Liver (tissue), 9 donors: Measurements from ENCODE around the gene CCDC61. TPM values are rescaled to one million over a fixed set of nuclear protein-coding genes. Genes with fewer than 3 reads are reported as not detected.

Experiments used
- DNase-seq: peaks from one replicate; pipeline ENCODE4 v3.0.0-alpha.2; 2017; ENCODE audit warnings: low spot score
- H3K27ac ChIP-seq, 2 donors: one replicate each; pipeline ENCODE4 v1.7.0; 2013; ENCODE audit warnings: inconsistent platforms in 2 of 2, low read length in 2 of 2, control low read depth in 1 of 2, low read depth in 1 of 2, mild to moderate bottlenecking in 1 of 2
- H3K27me3 ChIP-seq, 4 donors: one replicate each; pipeline versions ENCODE4 v1.6.1 to v1.7.0; 2013; ENCODE audit warnings: low read length in 3 of 4, inconsistent platforms in 1 of 4, mild to moderate bottlenecking in 1 of 4, moderate library complexity in 1 of 4; ENCODE audit not compliant: control insufficient read depth in 4 of 4, insufficient read depth in 4 of 4
- H3K36me3 ChIP-seq, 4 donors: one replicate each; pipeline versions ENCODE4 v1.6.1 to v1.7.0; 2013; ENCODE audit warnings: low read length in 3 of 4, mild to moderate bottlenecking in 3 of 4, low read depth in 1 of 4, moderate library complexity in 1 of 4; ENCODE audit not compliant: control insufficient read depth in 4 of 4, insufficient read depth in 3 of 4
- H3K4me1 ChIP-seq, 4 donors: one replicate each; pipeline versions ENCODE4 v1.6.1 to v1.7.0; 2013; ENCODE audit warnings: low read length in 3 of 4, mild to moderate bottlenecking in 3 of 4, moderate library complexity in 1 of 4; ENCODE audit not compliant: control insufficient read depth in 4 of 4, insufficient read depth in 4 of 4
- H3K4me3 ChIP-seq, 3 donors: one replicate each; pipeline versions ENCODE4 v1.6.1 to v1.7.0; 2013; ENCODE audit warnings: low read length in 3 of 3, control low read depth in 1 of 3, low read depth in 1 of 3, mild to moderate bottlenecking in 1 of 3
- H3K9ac ChIP-seq, 2 donors: one replicate each; pipeline ENCODE4 v1.7.0; 2013; ENCODE audit warnings: low read length in 2 of 2, mild to moderate bottlenecking in 2 of 2, moderate library complexity in 2 of 2, control low read depth in 1 of 2, low read depth in 1 of 2
- H3K9me3 ChIP-seq, 4 donors: one replicate each; pipeline versions ENCODE4 v1.6.1 to v1.7.0; 2013; ENCODE audit warnings: low read length in 3 of 4; ENCODE audit not compliant: control insufficient read depth in 4 of 4
- ATF3 ChIP-seq: IDR thresholded peaks from 2 replicates; pipeline ENCODE4 v1.6.1; 2016; ENCODE audit warnings: antibody characterized with exemption
- EGR1 ChIP-seq, 2 donors: IDR thresholded peaks; 2 replicates each; pipeline ENCODE4 v1.6.1; 2016 to 2018; ENCODE audit warnings: antibody characterized with exemption in 2 of 2, low read depth in 2 of 2
- FOXA1 ChIP-seq: IDR thresholded peaks from 2 replicates; pipeline ENCODE4 v1.6.1; 2016; ENCODE audit warnings: antibody characterized with exemption
- FOXA2 ChIP-seq: IDR thresholded peaks from 2 replicates; pipeline ENCODE4 v1.6.1; 2016; ENCODE audit warnings: antibody characterized with exemption
- GABPA ChIP-seq, 2 donors: IDR thresholded peaks in 1 of 2; conservative IDR thresholded peaks in 1 of 2; 2 replicates each; pipeline ENCODE4 v1.6.1; 2016; ENCODE audit warnings: antibody characterized with exemption in 2 of 2, mild to moderate bottlenecking in 1 of 2, moderate library complexity in 1 of 2
- HNF4A ChIP-seq, 2 donors: conservative IDR thresholded peaks; 2 replicates each; pipeline ENCODE4 v1.6.1; 2016; ENCODE audit warnings: antibody characterized with exemption in 2 of 2, mild to moderate bottlenecking in 2 of 2
- HNF4G ChIP-seq: IDR thresholded peaks from 2 replicates; pipeline ENCODE4 v1.6.1; 2016; ENCODE audit warnings: antibody characterized with exemption
- JUND ChIP-seq, 2 donors: IDR thresholded peaks; 2 replicates each; pipeline ENCODE4 v1.6.1; 2016; ENCODE audit warnings: antibody characterized with exemption in 2 of 2
- MAX ChIP-seq: IDR thresholded peaks from 2 replicates; pipeline ENCODE4 v1.6.1; 2016; ENCODE audit warnings: antibody characterized with exemption
- NR2F2 ChIP-seq: IDR thresholded peaks from 2 replicates; pipeline ENCODE4 v1.6.1; 2016; ENCODE audit warnings: antibody characterized with exemption
- RAD21 ChIP-seq, 2 donors: IDR thresholded peaks; 2 replicates each; pipeline ENCODE4 v1.6.1; 2016; ENCODE audit warnings: antibody characterized with exemption in 2 of 2, mild to moderate bottlenecking in 2 of 2
- REST ChIP-seq: IDR thresholded peaks from 2 replicates; pipeline ENCODE4 v1.6.1; 2016; ENCODE audit warnings: antibody characterized with exemption, mild to moderate bottlenecking
- RXRA ChIP-seq, 2 donors: IDR thresholded peaks; 2 replicates each; pipeline ENCODE4 v1.6.1; 2017 to 2018; ENCODE audit warnings: antibody characterized with exemption in 2 of 2, mild to moderate bottlenecking in 1 of 2
- SP1 ChIP-seq: IDR thresholded peaks from 2 replicates; pipeline ENCODE4 v1.6.1; 2018; ENCODE audit warnings: antibody characterized with exemption, mild to moderate bottlenecking
- TAF1 ChIP-seq: conservative IDR thresholded peaks from 2 replicates; pipeline ENCODE4 v1.6.1; 2016; ENCODE audit warnings: antibody characterized with exemption, mild to moderate bottlenecking
- YY1 ChIP-seq: IDR thresholded peaks from 2 replicates; pipeline ENCODE4 v1.6.1; 2016; ENCODE audit warnings: antibody characterized with exemption, mild to moderate bottlenecking
- ZBTB33 ChIP-seq: IDR thresholded peaks from 2 replicates; pipeline ENCODE4 v1.6.1; 2016; ENCODE audit warnings: antibody characterized with exemption
- WGBS: extraction: QIAGEN DNeasy Blood & Tissue Kit; methylation state at CpG from one replicate; pipeline ENCODE4 v1.1.7; 2013; 5-methylcytosine and 5-hydroxymethylcytosine counted together
- polyA plus RNA-seq, 2 donors: library from polyadenylated mRNA; stranded (reverse) in 1 of 2; unstranded in 1 of 2; fragments of 200-250 nt in 1 of 2; fragments of >200 nt in 1 of 2; fragmentation: Nextera tagmentation in 1 of 2; extraction: Ambion mirVana in 1 of 2; gene quantifications; one replicate each; pipeline versions ENCODE4 v1.2.1 to v1.2.3, GENCODE V29; 2013 to 2015
- total RNA-seq, 2 donors: library from RNA; depleted of rRNA; stranded (reverse); fragments of >200 nt; gene quantifications; one replicate each; pipeline ENCODE4 v1.2.3, GENCODE V29; 2014
- donor health status: healthy.
- donor health status: healthy.
- donor health status: healthy.
- donor health status: healthy.
- donor health status: healthy.

CCDC61 gene
- total and polyA plus RNA-seq, 4 donors = 1.7 to 6.3 (median 2.9) TPM

GRCh38 chr19:46063201-46063600, 67.9 kb downstream of the CCDC61 start:
- Histone ChIP-seq H3K9me3 (no peaks in the 10 kb centered on the region), H3K27ac (no peak overlapping the region), H3K4me1 (no peaks in the 10 kb centered on the region), H3K27me3 (peaks cover 0 to 13% (median 3%) of the 10 kb centered on the region in 4 donors), H3K9ac (no peak overlapping the region), H3K36me3 (no peaks in the 10 kb centered on the region), H3K4me3 (no peak overlapping the region)
- no peak for DNase-seq
- TF ChIP-seq TAF1 (no peak), FOXA1 (no peak), RXRA (IDR thresholded peaks at IDR 0.05) (no peak), NR2F2 (no peak), MAX (no peak), RAD21 (IDR thresholded peaks at IDR 0.05) (no peak)
- WGBS = 66% methylated on average over 3 of the region's 3 CpGs

GRCh38 chr19:46065486-46066071, 70.3 kb downstream of the CCDC61 start:
- DNase-seq = no peak
- Histone ChIP-seq H3K27ac (no peak overlapping the region), H3K4me1 (no peaks in the 10 kb centered on the region), H3K4me3 (no peak overlapping the region), H3K36me3 (no peaks in the 10 kb centered on the region), H3K9ac (no peak overlapping the region), H3K27me3 (peaks cover 0 to 13% (median 3%) of the 10 kb centered on the region in 4 donors), H3K9me3 (no peaks in the 10 kb centered on the region)
- 71% methylated on average over 7 of the region's 7 CpGs for WGBS
- TF ChIP-seq YY1 = no peak
- TF ChIP-seq GABPA (IDR thresholded peaks at IDR 0.05 in 1 of 2, conservative IDR thresholded peaks at IDR 0.05 in 1 of 2) = no peak
- TF ChIP-seq REST = no peak
- no peak for TF ChIP-seq HNF4A (conservative IDR thresholded peaks at IDR 0.05)

GRCh38 chr19:46066471-46066870, 71.2 kb downstream of the CCDC61 start:
- Histone ChIP-seq H3K9ac (no peak overlapping the region), H3K4me3 (no peak overlapping the region), H3K4me1 (no peaks in the 10 kb centered on the region), H3K27ac (no peak overlapping the region), H3K36me3 (no peaks in the 10 kb centered on the region), H3K9me3 (no peaks in the 10 kb centered on the region), H3K27me3 (peaks cover 0 to 12% (median 3%) of the 10 kb centered on the region in 4 donors)
- no peak for DNase-seq
- 81% methylated on average over 1 of the region's 1 CpG for WGBS
- TF ChIP-seq FOXA2 (no peak), ZBTB33 (no peak), REST (no peak), HNF4A (conservative IDR thresholded peaks at IDR 0.05) (no peak), HNF4G (no peak), GABPA (IDR thresholded peaks at IDR 0.05 in 1 of 2, conservative IDR thresholded peaks at IDR 0.05 in 1 of 2) (no peak), YY1 (no peak), EGR1 (IDR thresholded peaks at IDR 0.05; ENCODE audit: low read depth in 2 of 2) (no peak), NR2F2 (no peak), RXRA (IDR thresholded peaks at IDR 0.05) (no peak), TAF1 (no peak), RAD21 (IDR thresholded peaks at IDR 0.05) (no peak), ATF3 (no peak), FOXA1 (no peak), SP1 (no peak), JUND (IDR thresholded peaks at IDR 0.05) (no peak), MAX (no peak)
